Mesothelial cell of epicardium (in vitro differentiated cells): Measurements from ENCODE around the gene C1orf141. TPM values are rescaled to one million over a fixed set of nuclear protein-coding genes. Genes with fewer than 3 reads are reported as not detected.
"Not testable (repeated sequence)": the region's sequence is repeated elsewhere in the genome, so short reads cannot be mapped to it uniquely, and the experiment has no call there.

ENCODE experiments used
- DNase-seq, 2 experiments: peaks; one replicate each; pipeline ENCODE4 v3.0.0; 2021; ENCODE audit warnings: low spot score in 2 of 2; ENCODE audit not compliant: unreplicated experiment in 2 of 2
- H3K27ac Mint-ChIP-seq: 2 replicates; pipeline ENCODE4 v1.8.0; 2021; ENCODE audit warnings: mixed read lengths
- H3K27me3 Mint-ChIP-seq: 2 replicates; pipeline ENCODE4 v1.8.0; 2021; ENCODE audit warnings: low read depth, mixed read lengths
- H3K36me3 Mint-ChIP-seq: 2 replicates; pipeline ENCODE4 v1.8.0; 2021; ENCODE audit warnings: mixed read lengths
- H3K4me1 Mint-ChIP-seq: 2 replicates; pipeline ENCODE4 v1.8.0; 2021; ENCODE audit warnings: mixed read lengths
- H3K4me3 Mint-ChIP-seq: 2 replicates; pipeline ENCODE4 v1.8.0; 2021; ENCODE audit warnings: mild to moderate bottlenecking, moderate library complexity, mixed read lengths
- H3K9me3 Mint-ChIP-seq: 2 replicates; pipeline ENCODE4 v1.8.0; 2021; ENCODE audit warnings: mixed read lengths
- CTCF ChIP-seq: fragments of 200-600 bp; sonication (generic); IDR thresholded peaks from one replicate; pipeline ENCODE4 v1.5.0; 2021; ENCODE audit warnings: antibody characterized with exemption; ENCODE audit not compliant: unreplicated experiment
- total RNA-seq: library from RNA; stranded (reverse); gene quantifications from 3 replicates; pipeline ENCODE4 v1.2.1, GENCODE V29; 2021

Gene C1orf141
- total RNA-seq, 1 donor from 2014 or later, result 0.22 TPM

GRCh38 chr1:67088440-67088839 is 46.3 kb downstream of the C1orf141 start:
- Mint-ChIP-seq H3K27ac (no peak overlapping the region), H3K27me3 (no peaks in the 10 kb centered on the region), H3K4me1 (no peaks in the 10 kb centered on the region), H3K36me3 (no peaks in the 10 kb centered on the region), H3K9me3 (no peaks in the 10 kb centered on the region), H3K4me3 (no peak overlapping the region)
- DNase-seq, result no peak
- TF ChIP-seq CTCF, result no peak

GRCh38 chr1:67085326-67085725 is 49.4 kb downstream of the C1orf141 start:
- H3K27me3 Mint-ChIP-seq, result no peaks in the 10 kb centered on the region
- H3K27ac Mint-ChIP-seq, result no peak overlapping the region
- no peak overlapping the region for H3K4me3 Mint-ChIP-seq
- no peaks in the 10 kb centered on the region for H3K9me3 Mint-ChIP-seq
- no peaks in the 10 kb centered on the region for H3K4me1 Mint-ChIP-seq
- no peak for DNase-seq
- no peak for TF ChIP-seq CTCF
- no peaks in the 10 kb centered on the region for H3K36me3 Mint-ChIP-seq

GRCh38 chr1:67084765-67085318 is 49.9 kb downstream of the C1orf141 start:
- H3K9me3 Mint-ChIP-seq, result no peaks in the 10 kb centered on the region
- no peak overlapping the region for H3K4me3 Mint-ChIP-seq
- no peak overlapping the region for H3K27ac Mint-ChIP-seq
- H3K4me1 Mint-ChIP-seq, result no peaks in the 10 kb centered on the region
- no peak for DNase-seq
- H3K27me3 Mint-ChIP-seq, result no peaks in the 10 kb centered on the region
- H3K36me3 Mint-ChIP-seq, result no peaks in the 10 kb centered on the region
- TF ChIP-seq CTCF, result no peak

- H3K4me1 Mint-ChIP-seq, result no peaks in the 10 kb centered on the region
- H3K27ac Mint-ChIP-seq, result no peak overlapping the region
- no peak for DNase-seq
These were observed 56.5 kb downstream of the C1orf141 start for GRCh38 chr1:67078291-67078690.

GRCh38 chr1:67077593-67077992 is 57.2 kb downstream of the C1orf141 start:
- no peak for DNase-seq
- H3K9me3 Mint-ChIP-seq, result peaks cover 7% of the 10 kb centered on the region
- H3K4me3 Mint-ChIP-seq, result no peak overlapping the region
- peaks cover 5% of the 10 kb centered on the region for H3K27me3 Mint-ChIP-seq
- no peak overlapping the region for H3K27ac Mint-ChIP-seq
- no peaks in the 10 kb centered on the region for H3K4me1 Mint-ChIP-seq
- TF ChIP-seq CTCF, result no peak
- no peaks in the 10 kb centered on the region for H3K36me3 Mint-ChIP-seq

More at GRCh38 chr1:67078291-67078690, 56.5 kb downstream of the C1orf141 start:
- no peak for TF ChIP-seq CTCF
- H3K27me3 Mint-ChIP-seq, result peaks cover under 1% of the 10 kb centered on the region
- peaks cover 4% of the 10 kb centered on the region for H3K9me3 Mint-ChIP-seq
- H3K4me3 Mint-ChIP-seq, result no peak overlapping the region
- no peaks in the 10 kb centered on the region for H3K36me3 Mint-ChIP-seq

- Mint-ChIP-seq H3K36me3 (peaks cover 3% of the 10 kb centered on the region), H3K27me3 (peaks cover 6% of the 10 kb centered on the region), H3K27ac (no peak overlapping the region), H3K4me3 (no peak overlapping the region), H3K9me3 (peaks cover 18% of the 10 kb centered on the region), H3K4me1 (no peaks in the 10 kb centered on the region)
- no peak for TF ChIP-seq CTCF
- DNase-seq, result no peak
These were observed 62.0 kb downstream of the C1orf141 start for GRCh38 chr1:67072749-67073148.

GRCh38 chr1:67067655-67068054 is 67.1 kb downstream of the C1orf141 start:
- H3K36me3 Mint-ChIP-seq, DNase-seq, H3K4me3 Mint-ChIP-seq, H3K27ac Mint-ChIP-seq, H3K27me3 Mint-ChIP-seq, H3K4me1 Mint-ChIP-seq: not testable (repeated sequence)
- peaks cover 23% of the 10 kb centered on the region for H3K9me3 Mint-ChIP-seq
